H9 (cell line): ENCODE measurements around the gene MBD3L1. TPM values are rescaled to one million over a fixed set of nuclear protein-coding genes. Genes with fewer than 3 reads are reported as not detected.

ENCODE experiments used
- DNase-seq: peaks from one replicate; pipeline ENCODE4 v3.0.0-alpha.2; 2017
- H2AFZ ChIP-seq: one replicate; pipeline ENCODE4 v1.6.1; 2013; ENCODE audit warnings: mild to moderate bottlenecking, low read length, control low read depth, moderate library complexity
- H2AK5ac ChIP-seq: 2 replicates; pipeline ENCODE4 v1.6.1; 2013; ENCODE audit warnings: low read length, control low read depth, mixed read lengths; ENCODE audit not compliant: insufficient read length
- H2BK120ac ChIP-seq: one replicate; pipeline ENCODE4 v1.6.1; 2013; ENCODE audit warnings: low read depth, mild to moderate bottlenecking, low read length, control low read depth, inconsistent platforms; ENCODE audit not compliant: poor library complexity, severe bottlenecking
- H2BK12ac ChIP-seq: 2 replicates; pipeline ENCODE4 v1.6.1; 2013; ENCODE audit warnings: low read length, control low read depth, mixed read lengths, low read depth; ENCODE audit not compliant: insufficient read length
- H2BK15ac ChIP-seq: 2 replicates; pipeline ENCODE4 v1.6.1; 2013; ENCODE audit warnings: low read depth, low read length, control low read depth
- H2BK20ac ChIP-seq: one replicate; pipeline ENCODE4 v1.6.1; 2013; ENCODE audit warnings: low read depth, mild to moderate bottlenecking, low read length, control low read depth, inconsistent platforms; ENCODE audit not compliant: poor library complexity, severe bottlenecking
- H2BK5ac ChIP-seq: 2 replicates; pipeline ENCODE4 v1.6.1; 2013; ENCODE audit warnings: low read length, control low read depth, mixed read lengths; ENCODE audit not compliant: insufficient read length
- H3K14ac ChIP-seq: 2 replicates; pipeline ENCODE4 v1.6.1; 2013; ENCODE audit warnings: low read length, control low read depth; ENCODE audit not compliant: insufficient read depth
- H3K18ac ChIP-seq: 2 replicates; pipeline ENCODE4 v1.6.1; 2013; ENCODE audit warnings: low read depth, mild to moderate bottlenecking, mixed read lengths, low read length, control low read depth; ENCODE audit not compliant: insufficient read length
- H3K23ac ChIP-seq: 2 replicates; pipeline ENCODE4 v1.6.1; 2013; ENCODE audit warnings: low read length, control low read depth, mixed read lengths, low read depth; ENCODE audit not compliant: insufficient read length
- H3K23me2 ChIP-seq: 2 replicates; pipeline ENCODE4 v1.6.1; 2013; ENCODE audit warnings: low read depth, mild to moderate bottlenecking, mixed read lengths, low read length, control low read depth; ENCODE audit not compliant: insufficient read length, poor library complexity, severe bottlenecking
- H3K27ac ChIP-seq: 2 replicates; pipeline ENCODE4 v1.5.1; 2013; ENCODE audit warnings: low read length, control low read depth, mixed read lengths, low read depth; ENCODE audit not compliant: insufficient read length
- H3K27me3 ChIP-seq: 2 replicates; pipeline ENCODE4 v1.6.1; 2013; ENCODE audit warnings: low read length, control low read depth, inconsistent platforms; ENCODE audit not compliant: insufficient read depth
- H3K4ac ChIP-seq: 2 replicates; pipeline ENCODE4 v1.6.1; 2013; ENCODE audit warnings: low read depth, mild to moderate bottlenecking, control low read depth, inconsistent platforms, low read length, moderate library complexity
- H3K4me1 ChIP-seq: 2 replicates; pipeline ENCODE4 v1.6.1; 2013; ENCODE audit warnings: low read length, control low read depth, inconsistent platforms; ENCODE audit not compliant: insufficient read depth
- H3K4me2 ChIP-seq: 2 replicates; pipeline ENCODE4 v1.6.1; 2013; ENCODE audit warnings: low read length, control low read depth, mixed read lengths; ENCODE audit not compliant: insufficient read length, insufficient read depth
- H3K56ac ChIP-seq: 2 replicates; pipeline ENCODE4 v1.6.1; 2013; ENCODE audit warnings: low read depth, mild to moderate bottlenecking, mixed read lengths, low read length, control low read depth; ENCODE audit not compliant: insufficient read length
- H3K79me1 ChIP-seq: 2 replicates; pipeline ENCODE4 v1.6.1; 2013; ENCODE audit warnings: low read depth, mild to moderate bottlenecking, moderate library complexity, low read length, control low read depth, inconsistent platforms; ENCODE audit not compliant: insufficient read depth, poor library complexity, severe bottlenecking
- H3K79me2 ChIP-seq: 2 replicates; pipeline ENCODE4 v1.6.1; 2013; ENCODE audit warnings: low read length, control low read depth, inconsistent platforms; ENCODE audit not compliant: insufficient read depth
- H3K9ac ChIP-seq: 2 replicates; pipeline ENCODE4 v1.6.1; 2013; ENCODE audit warnings: low read length, control low read depth, mixed read lengths; ENCODE audit not compliant: insufficient read length; ENCODE audit errors: extremely low read depth
- H3K9me3 ChIP-seq: one replicate; pipeline ENCODE4 v1.6.1; 2013; ENCODE audit warnings: low read depth, low read length, inconsistent platforms; ENCODE audit not compliant: control insufficient read depth
- H3T11ph ChIP-seq: one replicate; pipeline ENCODE4 v1.6.1; 2013; ENCODE audit warnings: mild to moderate bottlenecking, low read length, control low read depth, inconsistent platforms
- H4K20me1 ChIP-seq: one replicate; pipeline ENCODE4 v1.6.1; 2013; ENCODE audit not compliant: control insufficient read depth, insufficient read length, insufficient read depth
- H4K5ac ChIP-seq: 2 replicates; pipeline ENCODE4 v1.6.1; 2013; ENCODE audit warnings: low read depth, mild to moderate bottlenecking, mixed read lengths, low read length, control low read depth; ENCODE audit not compliant: insufficient read length
- H4K8ac ChIP-seq: replicated peaks from 2 replicates; pipeline ENCODE4 v1.6.1; 2013; ENCODE audit warnings: low read length, control low read depth, mixed read lengths, low read depth; ENCODE audit not compliant: insufficient read length
- H4K91ac ChIP-seq: 2 replicates; pipeline ENCODE4 v1.6.1; 2013; ENCODE audit warnings: low read depth, mild to moderate bottlenecking, moderate library complexity, mixed read lengths, low read length, control low read depth; ENCODE audit not compliant: insufficient read length
- H3K27ac Mint-ChIP-seq, 3 experiments: 2 replicates in 2 of 3; 3 replicates in 1 of 3; pipeline ENCODE4 v1.8.0; 2020 to 2021; ENCODE audit warnings: mixed read lengths in 3 of 3, mild to moderate bottlenecking in 1 of 3, moderate library complexity in 1 of 3
- H3K27me3 Mint-ChIP-seq: 2 replicates; pipeline ENCODE4 v1.8.0; 2021; ENCODE audit warnings: low read depth, mild to moderate bottlenecking, moderate library complexity, mixed read lengths
- H3K36me3 Mint-ChIP-seq, 3 experiments: 2 replicates in 2 of 3; 3 replicates in 1 of 3; pipeline ENCODE4 v1.8.0; 2020 to 2021; ENCODE audit warnings: low read depth in 3 of 3, mixed read lengths in 3 of 3; ENCODE audit not compliant: insufficient read depth in 1 of 3
- H3K4me1 Mint-ChIP-seq, 2 experiments: 2 replicates each; pipeline ENCODE4 v1.8.0; 2020; ENCODE audit warnings: mixed read lengths in 2 of 2
- H3K4me3 Mint-ChIP-seq, 2 experiments: 2 replicates in 1 of 2; 3 replicates in 1 of 2; pipeline ENCODE4 v1.8.0; 2020 to 2021; ENCODE audit warnings: mild to moderate bottlenecking in 2 of 2, mixed read lengths in 2 of 2, moderate library complexity in 1 of 2
- H3K9me3 Mint-ChIP-seq, 2 experiments: 2 replicates in 1 of 2; 3 replicates in 1 of 2; pipeline ENCODE4 v1.8.0; 2020; ENCODE audit warnings: mild to moderate bottlenecking in 2 of 2, mixed read lengths in 2 of 2, moderate library complexity in 1 of 2
- CTCF ChIP-seq: fragments of 200-600 bp; sonication (generic); conservative IDR thresholded peaks from 3 replicates; pipeline ENCODE4 v1.8.0; 2021; ENCODE audit warnings: antibody characterized with exemption, mild to moderate bottlenecking
- WGBS: extraction: QIAGEN DNeasy Blood & Tissue Kit; methylation state at CpG from one replicate; pipeline ENCODE4 v1.1.7; 2013; ENCODE audit warnings: missing lambda C conversion rate, low lambda C conversion rate, mixed read lengths; ENCODE audit not compliant: insufficient read length; ENCODE audit errors: extremely low coverage; 5-methylcytosine and 5-hydroxymethylcytosine counted together
- total RNA-seq: library from RNA; stranded (reverse); gene quantifications from 2 replicates; pipeline ENCODE4 v1.2.1, GENCODE V29; 2021

Gene MBD3L1
- total RNA-seq, 1 experiment from 2014 or later = not detected

- Mint-ChIP-seq H3K36me3 (peaks cover 68 to 83% (median 83%) of the 10 kb centered on the region in 3 experiments), H3K27ac (no peak overlapping the region), H3K9me3 (peaks cover 90 to 99% of the 10 kb centered on the region in 2 experiments), H3K4me1 (no peaks in the 10 kb centered on the region), H3K27me3 (peaks cover 1% of the 10 kb centered on the region; the same call in 1 of the 2 replicates), H3K4me3 (no peak overlapping the region)
- H2BK12ac ChIP-seq = no peak overlapping the region
- H2BK15ac ChIP-seq = no peak overlapping the region
- no peak overlapping the region for H3K14ac ChIP-seq
- no peak for TF ChIP-seq CTCF
- H3K9me3 ChIP-seq = peaks cover 75% of the 10 kb centered on the region
- no peaks in the 10 kb centered on the region for H3K79me2 ChIP-seq
- H2BK120ac ChIP-seq = no peak overlapping the region
- no peaks in the 10 kb centered on the region for H3K27me3 ChIP-seq
- no peak overlapping the region for H4K91ac ChIP-seq
- no peaks in the 10 kb centered on the region for H3K4me1 ChIP-seq
- H2AK5ac ChIP-seq = no peak overlapping the region
- no peak overlapping the region for H2BK5ac ChIP-seq
- H4K5ac ChIP-seq = no peak overlapping the region
- no peak overlapping the region for H2BK20ac ChIP-seq
- H3K27ac ChIP-seq = no peak overlapping the region
- H4K20me1 ChIP-seq = no peaks in the 10 kb centered on the region
- no peak overlapping the region for H3K9ac ChIP-seq
- no peak overlapping the region for H3K18ac ChIP-seq
- no peak overlapping the region for H3K56ac ChIP-seq
- no CpG with 5 or more reads among the region's 1 CpG for WGBS
- no peak overlapping the region for H3K23ac ChIP-seq
- DNase-seq = no peak
- no peak overlapping the region for H4K8ac ChIP-seq
- no peak overlapping the region for H3K4ac ChIP-seq
- no peak overlapping the region for H3T11ph ChIP-seq
- H3K79me1 ChIP-seq = no peaks in the 10 kb centered on the region
- no peaks in the 10 kb centered on the region for H3K23me2 ChIP-seq
- no peak overlapping the region for H2AFZ ChIP-seq
- H3K4me2 ChIP-seq = no peak overlapping the region
Measured at GRCh38 chr19:8806661-8807060, 25.5 kb upstream of the MBD3L1 start.
